HG03045 (cell line): ENCODE measurements around the gene B3GAT3.
"Not testable (repeated sequence)": the region's sequence is repeated elsewhere in the genome, so short reads cannot be mapped to it uniquely, and the experiment has no call there.

Source experiments
- ATAC-seq: cut with Tn5 transposase; IDR thresholded peaks from one replicate; pipeline ENCODE4 v1.9.1; 2021; ENCODE audit warnings: mild to moderate bottlenecking, moderate library complexity; ENCODE audit not compliant: unreplicated experiment

The B3GAT3 gene

DNA sequence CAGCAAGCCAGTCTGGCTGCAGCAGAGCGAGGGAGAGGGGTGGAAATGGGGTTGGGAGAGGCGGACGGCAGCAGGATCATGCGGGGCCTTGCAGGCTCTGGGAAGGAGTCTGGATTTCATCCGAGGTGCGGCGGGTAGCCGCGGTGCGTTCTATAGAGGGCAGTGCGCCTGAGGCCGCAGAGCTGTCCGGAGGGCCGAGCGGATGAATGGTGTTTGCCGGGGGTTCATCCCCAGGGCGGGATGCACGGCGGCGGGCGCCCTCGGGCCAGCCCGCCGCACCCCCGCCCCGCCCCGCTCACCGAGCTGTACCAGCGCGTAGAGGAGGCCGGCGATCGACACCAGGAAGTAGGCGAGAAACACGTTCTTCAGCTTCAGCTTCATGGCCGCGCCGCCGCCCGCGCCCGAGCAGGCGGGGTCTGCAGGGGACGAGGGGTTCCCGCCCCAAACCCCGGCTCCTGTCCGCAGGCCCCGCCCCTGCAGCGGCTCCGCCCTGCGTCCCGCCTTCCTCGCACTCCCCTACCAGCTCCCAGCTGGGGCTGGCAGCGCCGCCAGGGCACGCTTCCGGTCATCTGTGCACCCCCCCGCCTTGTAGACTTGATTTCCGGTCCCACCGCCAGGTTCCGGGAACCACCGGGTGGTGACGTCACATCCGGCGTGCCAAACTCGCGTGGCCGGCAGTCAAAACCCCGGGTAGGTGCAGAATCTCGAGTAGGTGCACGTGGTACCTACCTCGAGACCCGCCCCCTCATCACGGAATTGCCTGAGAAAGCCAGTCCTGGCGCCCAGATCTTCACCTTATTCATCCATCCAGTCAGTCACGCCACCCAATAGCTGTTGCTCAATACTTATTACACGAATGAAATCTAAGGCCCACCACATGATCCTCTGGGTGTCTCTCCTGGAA is at the start of gene B3GAT3:
B3GAT3 (minus strand) TSS at position 420 of the 904 bp plus-strand sequence; CDS start at position 381, 39 bp downstream.
- peak; percentile 94 for ATAC-seq

DNA sequence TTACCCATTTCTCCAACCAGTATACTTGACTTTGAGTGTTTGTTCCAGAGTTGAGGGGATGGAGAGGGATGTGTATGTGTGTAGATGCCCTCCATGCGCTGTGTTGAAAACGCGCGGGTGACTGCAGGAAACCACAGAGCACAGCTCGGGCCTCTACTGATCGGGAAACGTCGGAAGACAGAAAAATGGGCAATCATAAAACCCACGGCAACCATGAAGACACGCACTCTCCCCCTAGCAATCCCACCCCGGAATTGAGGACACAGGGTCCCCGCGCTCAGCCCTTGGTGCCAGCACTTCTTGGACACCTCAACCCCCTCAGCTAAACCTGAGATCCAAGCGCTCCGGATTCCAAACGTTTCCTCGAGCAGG is 49.4 kb upstream of the B3GAT3 start:
- ATAC-seq: peak; percentile 4

DNA sequence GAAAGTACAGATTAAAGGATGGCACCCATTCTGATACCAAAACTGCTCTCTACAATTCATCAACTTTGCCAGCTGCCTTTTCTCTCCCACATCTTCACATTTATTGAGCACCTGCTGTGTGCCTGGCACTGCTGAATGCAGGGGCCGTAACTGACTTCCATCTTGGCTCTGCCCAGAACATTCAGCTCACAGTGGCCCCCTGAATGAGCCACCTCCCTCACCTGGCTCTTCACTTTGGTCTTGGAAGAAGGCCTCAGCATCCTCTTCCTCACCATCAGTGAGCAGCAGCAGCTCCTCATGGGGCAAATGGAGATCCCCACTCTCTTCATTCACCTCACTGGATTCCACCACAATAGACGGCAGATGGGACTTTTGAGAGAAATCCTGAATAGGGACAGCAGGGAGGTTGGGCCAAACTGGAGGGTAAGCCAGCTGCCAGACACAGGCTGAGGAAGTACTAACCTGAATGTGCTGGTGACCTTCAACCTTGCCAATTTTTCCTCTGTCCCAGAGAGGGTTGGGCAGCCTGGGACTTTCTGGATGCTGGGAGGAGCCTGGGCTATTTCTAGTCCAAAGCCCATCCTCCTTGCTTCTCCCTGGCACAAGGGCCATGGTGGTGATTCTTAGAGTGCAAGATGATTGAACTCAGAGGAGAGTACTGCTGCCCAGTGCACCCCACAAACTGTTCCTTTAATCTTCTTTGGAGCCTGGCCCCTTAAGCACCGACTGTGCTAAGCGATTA is 47.8 kb upstream of the B3GAT3 start:
- no peak for ATAC-seq

DNA sequence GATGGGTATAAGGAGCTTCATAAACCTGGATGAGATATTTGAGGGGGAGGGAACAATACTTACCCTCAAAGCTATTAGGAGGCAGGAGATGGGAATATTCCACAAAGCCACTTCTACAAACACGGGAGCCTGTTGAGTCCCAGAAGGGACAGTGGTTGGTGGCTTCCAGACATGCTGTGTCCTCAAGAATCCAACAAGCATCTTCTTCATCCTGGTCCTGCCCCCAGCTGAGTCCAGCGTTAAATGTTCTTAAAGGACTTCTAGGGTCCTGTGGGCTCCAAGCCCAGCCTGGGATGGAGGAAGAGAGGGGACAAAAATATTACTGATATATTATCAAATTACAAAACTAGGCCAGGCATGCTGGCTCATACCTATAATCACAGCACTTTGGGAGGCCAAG is 45.7 kb upstream of the B3GAT3 start:
- ATAC-seq: no peak

DNA sequence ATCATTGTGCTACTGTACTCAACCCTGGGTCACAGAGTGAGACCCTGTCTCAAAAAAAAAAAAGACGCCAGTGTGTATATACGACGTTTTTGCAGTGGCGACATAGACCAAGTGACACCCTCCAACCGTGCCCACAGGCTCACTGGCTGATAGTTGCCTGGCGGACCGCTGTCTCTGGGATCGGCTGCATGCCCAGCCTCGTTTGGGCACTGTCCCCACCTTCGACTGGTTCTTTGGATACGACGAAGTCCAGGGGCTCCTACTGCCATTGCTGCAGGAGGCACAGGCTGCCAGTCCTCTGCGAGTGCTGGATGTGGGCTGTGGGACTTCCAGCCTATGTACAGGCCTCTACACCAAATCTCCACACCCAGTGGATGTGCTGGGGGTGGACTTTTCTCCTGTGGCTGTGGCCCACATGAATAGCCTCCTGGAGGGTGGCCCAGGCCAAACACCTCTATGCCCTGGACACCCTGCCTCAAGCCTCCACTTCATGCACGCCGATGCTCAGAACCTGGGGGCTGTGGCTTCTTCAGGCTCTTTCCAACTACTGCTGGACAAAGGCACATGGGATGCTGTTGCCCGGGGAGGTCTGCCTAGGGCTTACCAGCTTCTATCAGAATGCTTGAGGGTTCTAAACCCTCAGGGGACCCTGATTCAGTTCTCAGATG is 44.6 kb upstream of the B3GAT3 start:
- no peak for ATAC-seq

DNA sequence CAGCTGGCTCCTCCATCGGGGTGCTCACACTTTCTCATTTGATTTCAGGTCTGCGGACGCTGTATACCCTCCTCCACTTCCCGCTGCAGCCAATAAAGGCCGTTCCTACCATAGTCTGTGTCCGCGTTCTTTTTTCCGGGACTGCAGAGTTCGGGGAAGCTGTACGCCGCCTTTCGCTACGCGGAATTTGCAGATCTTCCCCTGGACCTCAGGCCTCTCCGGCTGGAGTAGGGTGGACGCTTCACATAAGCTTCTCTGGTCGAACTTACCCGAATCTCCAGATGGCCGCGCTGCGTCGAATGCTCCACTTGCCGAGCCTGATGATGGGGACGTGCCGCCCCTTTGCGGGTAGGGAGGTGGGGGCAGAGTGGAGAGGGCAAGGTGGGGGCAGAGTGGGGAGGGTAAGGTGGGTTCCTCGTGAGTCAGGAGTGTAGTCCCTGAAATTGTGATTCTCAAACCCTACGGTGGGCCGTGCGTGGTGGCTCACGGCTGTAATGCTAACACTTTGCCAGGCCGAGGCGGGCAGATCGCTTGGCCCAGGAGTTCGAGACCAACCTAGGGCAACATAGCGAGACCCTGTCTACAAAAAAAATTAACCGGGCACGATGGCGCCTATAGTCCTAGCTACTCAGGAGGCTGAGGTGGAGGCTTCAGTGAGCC is 43.9 kb upstream of the B3GAT3 start:
- ATAC-seq: peak; percentile 23

DNA sequence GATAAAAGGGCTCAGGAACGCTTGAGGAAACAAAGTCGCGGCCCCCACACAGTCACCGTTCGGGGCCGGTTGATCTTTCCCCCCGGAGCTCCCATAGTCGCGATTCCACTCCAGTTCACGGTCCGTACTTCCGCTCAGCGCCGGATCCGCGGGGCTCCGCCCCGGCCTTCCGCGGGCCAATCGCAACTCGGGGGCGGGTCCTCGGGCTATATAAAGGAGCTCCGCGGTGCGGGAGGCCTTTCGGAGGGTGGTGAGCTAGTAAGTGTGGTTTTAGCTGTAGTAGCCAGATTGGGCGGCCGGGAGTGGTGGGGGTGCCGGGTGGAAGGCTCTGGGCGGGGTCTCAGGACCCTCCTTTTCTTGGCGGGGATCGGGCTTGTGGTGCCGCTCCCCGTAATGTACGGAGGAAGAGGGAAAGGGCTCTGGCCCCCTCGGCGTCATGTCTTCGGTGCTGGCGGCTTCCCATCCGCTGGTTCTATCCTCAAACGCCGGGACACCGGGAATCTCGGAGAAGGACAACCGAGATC is 43.4 kb upstream of the B3GAT3 start, which contains the start of the genes C11orf98 and CSKMT:
C11orf98 (minus strand) TSS at position 136 of the 524 bp plus-strand sequence; CDS start at position 95, 41 bp downstream.
CSKMT (plus strand) TSS at position 238 of the 524 bp plus-strand sequence. CDS start 568 bp downstream, outside the sequence.
- peak; percentile 79 for ATAC-seq

DNA sequence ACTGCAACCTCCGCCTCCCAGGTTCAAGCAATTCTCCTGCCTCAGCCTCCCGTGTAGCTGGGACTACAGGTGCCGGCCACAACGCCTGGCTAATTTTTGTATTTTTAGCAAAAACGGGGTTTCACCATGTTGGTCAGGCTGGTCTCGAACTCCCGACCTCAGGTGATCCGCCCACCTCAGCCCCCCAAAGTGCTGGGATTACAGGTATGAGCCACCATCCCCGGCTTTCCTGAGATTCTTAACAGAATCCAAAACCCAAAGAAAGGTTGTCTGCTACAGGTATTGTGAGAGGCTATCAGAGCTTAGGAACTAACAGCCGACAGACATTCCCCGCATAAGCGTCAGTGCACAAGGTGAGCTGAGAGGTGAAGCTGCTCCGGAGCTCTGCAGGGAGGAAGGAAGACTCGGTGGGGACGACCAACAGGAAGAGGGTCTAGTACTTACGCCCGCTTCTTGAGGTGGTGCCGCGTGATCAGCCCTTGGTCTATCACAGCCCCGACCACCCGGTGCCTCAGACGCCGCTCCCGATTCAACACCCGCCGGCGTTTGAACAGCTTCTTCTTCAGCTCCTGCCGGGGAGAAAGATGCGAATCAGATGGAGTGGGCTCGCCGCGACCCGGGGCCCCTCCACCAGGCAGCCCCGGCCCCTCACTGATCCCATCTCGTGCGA is 42.8 kb upstream of the B3GAT3 start:
- ATAC-seq: peak; percentile 24

DNA sequence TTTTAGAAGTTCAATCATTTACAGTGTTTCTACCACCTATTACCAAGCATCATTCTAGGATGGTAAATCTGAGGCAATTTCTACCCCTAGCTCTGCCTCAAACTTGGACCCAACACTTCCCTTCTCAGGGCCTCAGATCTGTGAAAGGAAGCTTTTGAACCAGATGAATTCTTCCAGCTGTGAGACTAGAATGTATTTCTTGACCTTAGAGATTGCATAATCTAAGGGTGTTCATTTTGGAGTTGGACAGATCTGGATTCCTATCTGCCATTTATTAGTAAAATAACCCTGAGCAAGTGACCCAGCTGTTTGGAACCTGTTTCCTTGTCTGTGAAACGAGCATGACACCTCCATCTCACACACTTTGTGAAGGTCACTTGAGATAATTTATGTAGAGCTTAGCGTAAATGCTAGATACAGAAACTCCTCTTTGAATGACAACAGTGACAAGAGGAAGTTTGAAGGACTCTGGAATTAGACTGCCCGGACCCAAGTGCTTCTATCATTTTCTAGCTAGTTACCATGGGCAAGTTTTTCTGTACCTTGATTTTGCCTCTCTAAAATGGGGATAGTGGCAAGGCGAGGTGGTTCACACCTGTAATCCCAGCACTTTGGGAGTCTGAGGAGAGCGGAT is 35.1 kb upstream of the B3GAT3 start:
- ATAC-seq: no peak

DNA sequence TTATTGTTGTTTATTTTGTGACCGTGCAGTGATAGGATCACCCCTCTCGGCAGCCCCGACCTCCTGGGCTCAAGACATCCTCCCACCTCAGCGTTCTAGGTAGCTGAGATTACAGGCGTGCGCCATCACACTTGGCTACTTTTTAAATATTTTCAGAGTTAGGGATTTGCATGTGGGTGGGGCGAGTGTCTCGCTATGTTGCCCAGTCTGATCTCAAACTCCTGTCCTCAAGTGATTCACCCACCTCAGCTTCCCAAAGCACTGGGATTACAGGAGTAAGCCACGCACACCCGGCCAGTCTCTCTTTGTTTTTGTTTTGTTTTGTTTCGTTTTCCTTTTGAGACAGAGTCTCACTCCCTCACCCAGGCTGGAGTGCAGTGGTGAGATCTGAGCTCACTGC is 32.5 kb upstream of the B3GAT3 start:
- no peak for ATAC-seq

DNA sequence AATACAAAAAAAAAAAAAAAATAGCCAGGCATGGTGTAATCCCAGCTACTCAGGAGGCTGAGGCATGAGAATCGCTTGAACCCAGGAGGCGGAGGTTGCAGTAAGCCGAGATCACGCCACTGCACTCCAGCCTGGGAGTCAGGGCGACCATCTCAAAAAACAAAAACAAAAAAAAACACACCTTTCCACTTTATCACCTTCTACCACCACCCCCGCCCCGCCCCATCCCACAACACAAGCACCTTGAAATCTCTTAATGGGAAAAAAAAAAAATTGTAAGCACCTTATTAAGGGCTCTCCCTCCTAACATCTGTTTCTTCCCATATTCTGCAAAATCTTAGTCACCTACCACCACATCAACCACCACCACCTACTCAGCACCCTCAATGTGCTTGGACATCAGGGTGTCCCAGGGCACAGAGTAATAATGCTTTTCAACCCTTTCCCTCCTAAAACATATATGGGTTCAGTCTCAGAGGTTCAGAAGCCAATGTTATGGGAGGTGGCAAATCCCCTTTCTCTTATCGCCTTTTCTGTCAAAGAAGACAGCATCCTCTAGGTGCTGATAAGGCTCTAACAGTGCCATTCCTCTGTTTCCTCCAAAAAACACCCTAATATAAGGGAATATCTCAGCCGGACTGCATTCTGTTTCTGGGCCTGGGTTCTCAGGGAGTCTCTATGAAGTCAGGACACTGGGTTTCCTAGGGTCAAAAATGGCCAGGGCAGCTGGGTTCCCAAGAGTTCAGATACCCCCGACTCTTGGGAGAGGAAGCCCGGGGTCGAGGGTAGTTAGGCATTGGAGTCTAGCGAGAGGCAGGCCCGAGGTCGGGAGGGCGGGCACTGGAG is 30.6 kb upstream of the B3GAT3 start:
- peak; percentile 9 for ATAC-seq

DNA sequence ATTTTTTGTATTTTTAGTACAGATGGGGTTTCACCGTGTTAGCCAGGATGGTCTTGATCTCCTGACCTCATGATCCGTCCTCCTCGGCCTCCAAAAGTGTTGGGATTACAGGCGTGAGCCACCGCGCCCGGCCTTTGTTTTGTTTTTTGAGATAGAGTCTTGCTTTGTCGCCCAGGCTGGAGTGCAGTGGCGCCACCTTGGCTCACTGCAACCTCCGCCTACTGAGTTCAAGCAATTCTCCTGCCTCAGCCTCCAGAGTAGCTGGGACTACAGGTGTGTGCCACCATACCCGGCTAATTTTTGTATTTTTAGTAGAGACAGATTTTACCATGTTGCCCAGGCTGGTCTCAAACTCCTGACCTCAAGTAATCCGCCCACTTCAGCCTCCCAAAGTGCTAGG is 28.5 kb upstream of the B3GAT3 start:
- not testable (repeated sequence) for ATAC-seq

DNA sequence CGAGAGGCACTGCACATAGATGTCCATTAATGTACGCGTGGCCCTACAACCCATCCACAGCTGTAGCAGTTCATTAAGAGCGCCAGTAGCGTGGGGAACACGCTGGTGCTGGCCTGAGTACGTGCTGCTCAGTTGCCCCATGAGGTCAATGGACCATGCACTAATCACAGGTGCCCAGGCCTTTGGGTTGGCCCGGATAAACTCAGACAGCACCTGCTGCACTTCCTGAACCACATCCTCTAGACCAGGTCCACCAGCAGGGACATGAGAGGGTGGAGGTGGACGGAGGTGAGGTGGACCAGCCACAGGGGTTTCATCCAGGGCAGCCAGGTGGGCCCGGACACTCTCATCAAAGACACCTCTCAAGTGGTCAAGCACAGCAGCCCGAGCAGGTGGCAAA is 27.7 kb upstream of the B3GAT3 start:
- ATAC-seq: no peak

DNA sequence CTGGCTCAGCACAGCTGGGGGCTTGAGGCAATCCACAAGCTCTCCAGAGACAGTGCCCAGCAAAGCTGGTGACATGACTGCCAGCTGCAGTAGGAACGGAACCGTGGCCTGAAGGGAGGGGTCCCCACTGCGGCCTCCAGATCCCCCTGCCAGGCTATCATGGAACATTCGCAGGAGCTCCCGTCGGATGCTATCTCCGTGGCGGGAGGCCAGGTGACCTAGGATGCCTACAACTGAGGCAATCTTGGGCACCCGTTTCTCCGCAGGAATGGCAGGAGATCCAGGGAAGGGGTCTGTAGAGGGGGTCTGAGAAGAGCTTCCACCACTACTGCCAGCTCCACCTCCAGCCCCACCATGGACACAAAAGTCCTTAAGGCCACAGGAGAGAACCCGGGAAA is 27.2 kb upstream of the B3GAT3 start:
- no peak for ATAC-seq

DNA sequence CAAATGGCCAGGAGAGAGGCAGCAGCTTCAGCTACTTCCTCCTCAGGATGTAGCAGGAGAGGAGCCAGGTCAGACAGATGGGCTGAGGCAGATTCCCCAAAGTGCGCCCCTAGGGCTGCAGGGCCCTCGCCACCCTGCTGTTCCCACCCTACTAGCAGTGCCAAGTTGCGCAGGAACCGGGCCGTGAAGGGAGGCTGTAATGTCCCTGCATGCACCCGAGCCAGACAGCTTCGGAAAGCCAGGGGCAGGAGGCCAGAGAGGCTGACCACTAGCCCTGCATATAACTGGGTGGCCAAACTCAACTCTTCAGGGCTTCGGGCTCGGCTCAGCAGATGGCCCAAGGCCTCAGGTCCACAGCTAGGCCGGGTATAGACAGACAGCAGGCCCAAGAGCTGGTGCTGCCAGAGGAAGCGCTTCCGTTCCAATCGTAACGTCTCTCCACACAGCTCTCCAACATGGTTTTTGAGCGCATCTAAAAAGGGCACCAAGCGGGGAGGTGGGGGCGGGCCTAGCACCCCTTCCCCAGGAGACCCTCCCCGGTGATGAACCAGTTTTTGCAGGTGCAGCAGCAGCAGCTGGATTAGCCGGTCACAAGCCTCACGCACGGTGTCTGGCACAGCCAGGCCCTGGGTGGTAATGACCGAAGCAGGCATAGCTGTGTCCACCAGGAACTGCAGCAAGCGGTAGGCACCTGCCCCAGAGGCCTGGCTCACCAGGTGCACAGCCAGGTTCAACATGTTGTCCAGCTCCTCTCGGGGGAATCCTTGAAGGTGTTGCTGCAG is 26.6 kb upstream of the B3GAT3 start:
- no peak for ATAC-seq

DNA sequence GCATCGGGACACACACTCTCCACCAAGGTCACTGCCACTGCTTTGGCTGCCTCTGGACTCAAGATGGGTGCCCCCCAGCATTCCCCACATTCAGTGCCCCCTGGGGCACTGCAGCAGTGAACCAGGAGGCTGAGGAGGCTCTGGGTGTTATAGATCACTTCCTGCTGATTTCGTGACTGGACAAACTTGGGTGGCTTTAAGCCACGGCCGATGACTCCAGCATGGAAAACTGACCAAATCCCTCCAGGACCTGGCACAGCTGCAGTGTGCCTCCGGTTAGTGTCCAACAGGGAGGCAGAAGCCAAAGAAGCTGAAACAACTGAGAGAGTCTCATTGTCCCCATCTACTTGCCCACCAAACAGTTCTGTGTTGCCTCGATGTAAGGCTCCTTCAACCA is 25.8 kb upstream of the B3GAT3 start:
- no peak for ATAC-seq

DNA sequence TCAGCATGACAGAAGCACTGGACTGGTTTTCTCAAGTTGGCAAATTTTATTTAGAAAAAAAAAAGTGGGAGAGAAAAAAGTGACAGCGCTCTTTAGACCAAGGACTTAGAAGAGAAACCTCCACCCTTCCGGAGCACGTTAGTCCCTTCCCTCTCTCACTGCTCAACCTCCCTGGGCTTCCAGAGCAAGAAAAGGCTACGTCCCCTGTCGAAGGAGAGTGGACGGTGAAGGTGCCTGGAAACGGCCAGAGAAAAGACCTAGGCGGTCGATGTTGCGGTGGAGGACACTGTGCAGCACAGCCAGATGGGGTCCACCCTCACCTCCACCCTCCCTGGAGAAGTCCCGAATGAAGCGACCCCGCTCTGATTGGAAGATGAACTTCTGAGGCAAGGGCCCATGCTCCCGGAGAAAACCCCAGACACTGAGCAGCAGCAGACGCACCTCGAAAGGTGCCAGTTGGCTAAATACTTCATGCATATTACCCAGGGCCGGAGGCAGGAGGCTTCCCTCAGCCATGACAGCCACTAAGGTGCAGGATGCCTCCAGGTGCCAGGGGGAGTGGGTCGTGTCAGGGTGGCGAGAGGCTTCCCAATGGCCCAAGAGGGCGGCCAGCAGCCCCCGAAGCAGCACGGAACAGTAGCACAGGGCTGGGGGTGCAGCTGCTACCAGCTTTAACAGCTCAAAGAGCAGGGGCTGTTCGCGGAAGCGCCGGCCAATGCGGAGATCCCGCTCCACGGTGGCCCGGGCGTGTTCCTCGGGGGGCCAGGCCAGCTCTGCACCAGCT is 25.2 kb upstream of the B3GAT3 start:
- no peak for ATAC-seq
